22Rv1 (cell line): ENCODE results near the gene C6orf52.
"Not testable (repeated sequence)": the region's sequence is repeated elsewhere in the genome, so short reads cannot be mapped to it uniquely, and the experiment has no call there.

Experiments used
- H3K27ac ChIP-seq: fragments of 450-650 bp; 2 replicates; pipeline ENCODE4 v1.5.1; 2017
- CTCF ChIP-seq: fragments of 450-650 bp; IDR thresholded peaks from 2 replicates; pipeline ENCODE4 v1.5.1; 2017; ENCODE audit warnings: mild to moderate bottlenecking
- ZFX ChIP-seq: fragments of 450-650 bp; IDR thresholded peaks from 2 replicates; pipeline ENCODE4 v1.6.1; 2017; ENCODE audit warnings: antibody characterized with exemption, borderline replicate concordance

Gene C6orf52

GRCh38 chr6:10681795-10682194 is 12.6 kb downstream of the C6orf52 start:
- no peak overlapping the region for H3K27ac ChIP-seq
- TF ChIP-seq ZFX (no peak), CTCF (no peak)

GRCh38 chr6:10678456-10678855 is 16.0 kb downstream of the C6orf52 start:
- H3K27ac ChIP-seq: no peak overlapping the region
- no peak for TF ChIP-seq CTCF
- no peak for TF ChIP-seq ZFX

GRCh38 chr6:10676403-10676802 is 18.0 kb downstream of the C6orf52 start:
- H3K27ac ChIP-seq: no peak overlapping the region
- TF ChIP-seq CTCF (no peak), ZFX (no peak)

- H3K27ac ChIP-seq: no peak overlapping the region
- TF ChIP-seq CTCF: no peak
- TF ChIP-seq ZFX: no peak
Observed at GRCh38 chr6:10668126-10668917, 26.1 kb downstream of the C6orf52 start.

GRCh38 chr6:10665595-10665994 is 28.8 kb downstream of the C6orf52 start:
- H3K27ac ChIP-seq: not testable (repeated sequence)

GRCh38 chr6:10662742-10663141 is 31.7 kb downstream of the C6orf52 start:
- no peak for TF ChIP-seq ZFX
- TF ChIP-seq CTCF: no peak
- no peak overlapping the region for H3K27ac ChIP-seq

GRCh38 chr6:10662207-10662606 is 32.2 kb downstream of the C6orf52 start:
- H3K27ac ChIP-seq: no peak overlapping the region
- TF ChIP-seq CTCF (no peak), ZFX (no peak)

GRCh38 chr6:10660431-10661191 is 33.8 kb downstream of the C6orf52 start:
- peak overlapping the region; percentile 80 for H3K27ac ChIP-seq
